HEK293 (cell line): Measurements from ENCODE around the gene KLHL35.

ENCODE experiments used
- KLF16 ChIP-seq: fragments of 450-650 bp; formaldehyde crosslinking; IDR thresholded peaks from 2 replicates; pipeline ENCODE4 v1.5.1; 2017; ENCODE audit warnings: missing biosample characterization, missing genetic modification characterization
- KLF7 ChIP-seq: fragments of 450-650 bp; formaldehyde crosslinking; IDR thresholded peaks from 2 replicates; pipeline ENCODE4 v1.5.1; 2016; ENCODE audit warnings: missing biosample characterization, missing genetic modification characterization, borderline replicate concordance
- KLF8 ChIP-seq: fragments of 450-650 bp; formaldehyde crosslinking; IDR thresholded peaks from 2 replicates; pipeline ENCODE4 v1.5.1; 2016; ENCODE audit warnings: missing biosample characterization, missing genetic modification characterization
- MYNN ChIP-seq: fragments of 450-650 bp; formaldehyde crosslinking; IDR thresholded peaks from 2 replicates; pipeline ENCODE4 v1.5.1; 2016; ENCODE audit warnings: missing biosample characterization, missing genetic modification characterization, borderline replicate concordance
- PBX3 ChIP-seq: sonication (generic); formaldehyde crosslinking; IDR thresholded peaks from 2 replicates; pipeline ENCODE4 v1.8.1; 2022; ENCODE audit warnings: mild to moderate bottlenecking, moderate library complexity, missing genetic modification reagents
- RBAK ChIP-seq: fragments of 450-650 bp; formaldehyde crosslinking; IDR thresholded peaks from 2 replicates; pipeline ENCODE4 v1.5.1; 2016; ENCODE audit warnings: missing biosample characterization, missing genetic modification characterization
- SCRT2 ChIP-seq: fragments of 450-650 bp; formaldehyde crosslinking; IDR thresholded peaks from 2 replicates; pipeline ENCODE4 v1.5.1; 2016; ENCODE audit warnings: missing biosample characterization, missing genetic modification characterization
- TRIM28 ChIP-seq: IDR thresholded peaks from 2 replicates; pipeline ENCODE4 v1.6.1; 2011; ENCODE audit warnings: low read length, control low read depth, borderline replicate concordance
- ZBTB1 ChIP-seq: fragments of 450-650 bp; formaldehyde crosslinking; IDR thresholded peaks from 2 replicates; pipeline ENCODE4 v1.5.1; 2016; ENCODE audit warnings: missing biosample characterization, missing genetic modification characterization
- ZBTB44 ChIP-seq: fragments of 450-650 bp; IDR thresholded peaks from 2 replicates; pipeline ENCODE4 v1.5.1; 2018; ENCODE audit warnings: missing biosample characterization, mild to moderate bottlenecking, missing genetic modification characterization
- ZBTB49 ChIP-seq: fragments of 450-650 bp; formaldehyde crosslinking; IDR thresholded peaks from 2 replicates; pipeline ENCODE4 v1.5.1; 2016; ENCODE audit warnings: missing biosample characterization, missing genetic modification characterization, low read depth
- ZBTB6 ChIP-seq: fragments of 450-650 bp; formaldehyde crosslinking; IDR thresholded peaks from 2 replicates; pipeline ENCODE4 v1.5.1; 2017; ENCODE audit warnings: missing biosample characterization, missing genetic modification characterization
- ZNF121 ChIP-seq: fragments of 450-650 bp; formaldehyde crosslinking; IDR thresholded peaks from 2 replicates; pipeline ENCODE4 v1.5.1; 2016; ENCODE audit warnings: missing biosample characterization, missing genetic modification characterization
- ZNF138 ChIP-seq: fragments of 450-650 bp; formaldehyde crosslinking; IDR thresholded peaks from 2 replicates; pipeline ENCODE4 v1.5.1; 2016; ENCODE audit warnings: missing biosample characterization, missing genetic modification characterization, borderline replicate concordance
- ZNF16 ChIP-seq: fragments of 450-650 bp; formaldehyde crosslinking; IDR thresholded peaks from 2 replicates; pipeline ENCODE4 v1.5.1; 2016; ENCODE audit warnings: low read depth, missing biosample characterization, missing genetic modification characterization
- ZNF2 ChIP-seq: fragments of 450-650 bp; formaldehyde crosslinking; IDR thresholded peaks from 2 replicates; pipeline ENCODE4 v1.5.1; 2016; ENCODE audit warnings: missing biosample characterization, missing genetic modification characterization
- ZNF211 ChIP-seq: fragments of 450-650 bp; formaldehyde crosslinking; IDR thresholded peaks from 2 replicates; pipeline ENCODE4 v1.5.1; 2016; ENCODE audit warnings: low read depth, missing biosample characterization, missing genetic modification characterization
- ZNF239 ChIP-seq: fragments of 450-650 bp; formaldehyde crosslinking; IDR thresholded peaks from 2 replicates; pipeline ENCODE4 v1.5.1; 2016; ENCODE audit warnings: missing biosample characterization, missing genetic modification characterization
- ZNF302 ChIP-seq: fragments of 450-650 bp; formaldehyde crosslinking; IDR thresholded peaks from 2 replicates; pipeline ENCODE4 v1.5.1; 2016; ENCODE audit warnings: missing biosample characterization, missing genetic modification characterization, low read depth
- ZNF311 ChIP-seq: fragments of 450-650 bp; formaldehyde crosslinking; IDR thresholded peaks from 2 replicates; pipeline ENCODE4 v1.5.1; 2017; ENCODE audit warnings: missing biosample characterization, missing genetic modification characterization, borderline replicate concordance
- ZNF324 ChIP-seq: fragments of 450-650 bp; formaldehyde crosslinking; IDR thresholded peaks from 2 replicates; pipeline ENCODE4 v1.5.1; 2016; ENCODE audit warnings: missing biosample characterization, missing genetic modification characterization
- ZNF354C ChIP-seq: fragments of 450-650 bp; formaldehyde crosslinking; IDR thresholded peaks from 2 replicates; pipeline ENCODE4 v1.5.1; 2016; ENCODE audit warnings: missing biosample characterization, missing genetic modification characterization, low read depth, borderline replicate concordance
- ZNF416 ChIP-seq: fragments of 450-650 bp; formaldehyde crosslinking; IDR thresholded peaks from 2 replicates; pipeline ENCODE4 v1.5.1; 2016; ENCODE audit warnings: missing biosample characterization, missing genetic modification characterization
- ZNF513 ChIP-seq: fragments of 450-650 bp; IDR thresholded peaks from 2 replicates; pipeline ENCODE4 v1.5.1; 2018; ENCODE audit warnings: missing biosample characterization, missing genetic modification characterization
- ZNF530 ChIP-seq: fragments of 450-650 bp; formaldehyde crosslinking; IDR thresholded peaks from 2 replicates; pipeline ENCODE4 v1.5.1; 2016; ENCODE audit warnings: low read depth, missing biosample characterization, missing genetic modification characterization
- ZNF544 ChIP-seq: fragments of 450-650 bp; formaldehyde crosslinking; IDR thresholded peaks from 2 replicates; pipeline ENCODE4 v1.5.0; 2017; ENCODE audit warnings: missing biosample characterization, missing genetic modification characterization
- ZNF571 ChIP-seq: fragments of 450-650 bp; formaldehyde crosslinking; IDR thresholded peaks from 2 replicates; pipeline ENCODE4 v1.5.0; 2017; ENCODE audit warnings: missing biosample characterization, missing genetic modification characterization
- ZNF658 ChIP-seq: fragments of 450-650 bp; formaldehyde crosslinking; IDR thresholded peaks from 2 replicates; pipeline ENCODE4; 2016; ENCODE audit warnings: missing biosample characterization, missing genetic modification characterization
- ZNF677 ChIP-seq: fragments of 450-650 bp; IDR thresholded peaks from 2 replicates; pipeline ENCODE4 v1.5.0; 2018; ENCODE audit warnings: missing biosample characterization, mild to moderate bottlenecking, missing genetic modification characterization, moderate library complexity
- ZNF777 ChIP-seq: fragments of 450-650 bp; formaldehyde crosslinking; IDR thresholded peaks from 2 replicates; pipeline ENCODE4 v1.5.1; 2017; ENCODE audit warnings: missing biosample characterization, missing genetic modification characterization, borderline replicate concordance
- ZNF830 ChIP-seq: fragments of 450-650 bp; IDR thresholded peaks from 2 replicates; pipeline ENCODE4 v1.5.0; 2018; ENCODE audit warnings: missing biosample characterization, missing genetic modification characterization, low read depth, mild to moderate bottlenecking, moderate library complexity
- ZNF843 ChIP-seq: fragments of 450-650 bp; formaldehyde crosslinking; IDR thresholded peaks from 2 replicates; pipeline ENCODE4 v1.5.1; 2016; ENCODE audit warnings: missing biosample characterization, missing genetic modification characterization
- ZXDB ChIP-seq: fragments of 450-650 bp; formaldehyde crosslinking; IDR thresholded peaks from 2 replicates; pipeline ENCODE4 v1.5.1; 2016; ENCODE audit warnings: missing biosample characterization, missing genetic modification characterization

Gene KLHL35

GRCh38 chr11:75399344-75400145 is 33.5 kb downstream of the KLHL35 start, which contains the start of gene RPS3 (continued):
- 0 out of 2 replicates have a peak, but pooled peaks have one; percentile 31 for TF ChIP-seq ZNF843 (tag by site-specific recombination)
- TF ChIP-seq KLF8 (tag by site-specific recombination) = peak; percentile 58
- no peak for TF ChIP-seq ZNF571 (tag by site-specific recombination)
- no peak for TF ChIP-seq ZNF16 (tag by site-specific recombination)
- no peak for TF ChIP-seq ZNF311 (tag by site-specific recombination)
- TF ChIP-seq MYNN (tag by site-specific recombination) = no peak
- TF ChIP-seq ZNF354C (tag by site-specific recombination) = no peak
- TF ChIP-seq KLF7 (tag by site-specific recombination) = no peak; the same call in 1 of the 2 replicates
- TF ChIP-seq ZNF658 = no peak
- TF ChIP-seq ZNF121 (tag by site-specific recombination) = no peak
- 0 out of 2 replicates have a peak, but pooled peaks have one; percentile 42 for TF ChIP-seq ZNF777 (tag by site-specific recombination)
- TF ChIP-seq RBAK (tag by site-specific recombination) = no peak
- peak; percentile 47; the same call in 1 of the 2 replicates for TF ChIP-seq ZNF513 (tag by site-specific recombination)
- 0 out of 2 replicates have a peak, but pooled peaks have one; percentile 61 for TF ChIP-seq KLF16 (tag by site-specific recombination)
- no peak for TF ChIP-seq ZBTB49 (tag by site-specific recombination)
- no peak for TF ChIP-seq ZNF677 (tag by site-specific recombination)
- no peak for TF ChIP-seq ZNF416 (tag by site-specific recombination)
- peak; percentile 88 for TF ChIP-seq ZXDB (tag by site-specific recombination)
- no peak for TF ChIP-seq ZNF830 (tag by site-specific recombination)
- no peak for TF ChIP-seq ZBTB6 (tag by site-specific recombination)
- TF ChIP-seq ZNF544 (tag by site-specific recombination) = no peak
- TF ChIP-seq ZNF324 = peak; percentile 85
- no peak for TF ChIP-seq SCRT2 (tag by site-specific recombination)
- peak; percentile 30; the same call in 1 of the 2 replicates for TF ChIP-seq TRIM28
- no peak for TF ChIP-seq ZNF211 (tag by site-specific recombination)
- peak; percentile 97 for TF ChIP-seq ZNF2 (tag by site-specific recombination)
- TF ChIP-seq ZBTB1 (tag by site-specific recombination) = no peak
- TF ChIP-seq ZNF138 (tag by site-specific recombination) = no peak
- TF ChIP-seq ZNF239 (tag by site-specific recombination) = no peak
- TF ChIP-seq ZBTB44 (tag by site-specific recombination) = no peak
- TF ChIP-seq ZNF302 (tag by site-specific recombination) = no peak
- 0 out of 2 replicates have a peak, but pooled peaks have one; percentile 12 for TF ChIP-seq PBX3 (CRISPR knock-in tag)
- TF ChIP-seq ZNF530 (tag by site-specific recombination) = no peak
